NAMALWA (cell line): ENCODE measurements around the gene RUNX2.
A peak's percentile ranks its signal among the peaks of the same experiment; 100 is the strongest.

ENCODE experiments used
- DNase-seq: peaks from one replicate; pipeline ENCODE4 v3.0.0-alpha.2; 2015; ENCODE audit warnings: low spot score

Gene RUNX2

GRCh38 chr6:45514454-45515230, 186.5 kb downstream of the RUNX2 start:
- no peak for DNase-seq

GRCh38 chr6:45518013-45518720, 190.0 kb downstream of the RUNX2 start:
- no peak for DNase-seq

DNA sequence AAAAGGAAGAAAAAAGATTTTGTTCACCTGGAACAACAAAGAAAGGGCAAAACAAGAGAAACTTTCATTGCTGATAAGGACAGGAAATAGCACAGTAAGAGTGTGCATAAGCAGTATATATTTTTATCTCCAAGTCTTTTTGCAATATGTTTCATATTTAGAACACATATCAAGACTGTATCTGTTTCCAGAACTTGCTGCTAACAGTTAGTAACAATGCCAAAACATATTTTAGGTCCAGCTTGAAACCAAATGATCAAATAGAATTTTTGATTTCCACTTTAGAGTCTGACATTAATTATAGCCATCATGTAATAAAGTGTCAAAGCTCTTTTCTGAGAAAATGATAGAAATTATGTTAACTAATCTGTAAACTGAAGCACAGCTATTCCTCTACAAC, 193.1 kb downstream of the RUNX2 start:
- no peak for DNase-seq

GRCh38 chr6:45522486-45522885, 194.4 kb downstream of the RUNX2 start:
- no peak for DNase-seq

GRCh38 chr6:45527210-45527609, 199.1 kb downstream of the RUNX2 start:
- no peak for DNase-seq

DNA sequence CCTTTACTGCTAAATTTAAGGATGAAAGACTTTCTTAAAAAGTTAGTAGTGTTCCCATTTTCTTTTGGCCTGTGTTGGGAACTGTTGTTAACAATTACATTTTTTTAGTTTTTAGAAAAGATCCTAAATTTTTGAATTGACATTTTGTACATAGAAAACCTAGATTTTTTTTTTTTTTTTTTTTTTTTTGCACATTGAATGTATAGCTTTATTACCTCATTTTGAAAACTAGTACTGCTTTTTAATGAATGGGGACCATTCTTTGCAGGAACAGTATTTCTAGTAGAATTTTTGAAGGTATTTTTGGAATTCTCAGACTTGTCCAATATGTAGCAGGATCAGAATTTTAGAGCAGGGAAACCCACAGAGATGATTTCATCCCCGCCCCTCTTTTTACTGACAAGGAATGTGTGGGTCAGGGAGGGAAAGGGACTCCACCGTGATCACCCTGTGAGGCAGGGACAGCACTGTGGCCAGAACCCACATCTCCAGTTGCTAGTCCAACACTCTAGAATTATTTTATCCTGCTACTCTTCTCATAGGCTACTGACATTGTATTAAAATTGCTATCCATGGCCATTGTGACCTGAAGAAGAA, 204.0 kb downstream of the RUNX2 start:
- no peak for DNase-seq

- DNase-seq: no peak
Measured at GRCh38 chr6:45532721-45533210, 204.6 kb downstream of the RUNX2 start.

- DNase-seq: no peak
Measured at GRCh38 chr6:45533386-45533785, 205.3 kb downstream of the RUNX2 start.

GRCh38 chr6:45535933-45536332, 207.8 kb downstream of the RUNX2 start:
- no peak for DNase-seq

DNA sequence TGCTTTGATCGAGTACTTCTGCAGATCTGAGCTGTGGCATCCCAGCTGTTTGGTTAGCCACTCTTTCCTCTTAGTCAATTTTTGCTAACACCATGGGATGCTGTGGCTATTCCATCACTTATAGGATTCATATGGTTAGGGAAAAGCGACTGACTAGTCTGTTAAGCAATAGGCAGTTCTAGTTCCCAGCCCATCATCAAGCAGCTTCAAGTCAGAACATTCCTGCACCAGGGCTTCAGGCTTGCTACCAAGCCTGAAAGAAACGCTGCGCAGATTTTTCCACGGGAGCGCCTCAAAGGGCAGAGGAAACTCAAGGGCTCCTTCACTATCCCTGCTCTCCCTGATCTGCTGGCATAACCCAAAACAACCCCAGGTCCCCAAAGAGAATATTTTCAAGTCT, 209.4 kb downstream of the RUNX2 start:
- DNase-seq: no peak

DNA sequence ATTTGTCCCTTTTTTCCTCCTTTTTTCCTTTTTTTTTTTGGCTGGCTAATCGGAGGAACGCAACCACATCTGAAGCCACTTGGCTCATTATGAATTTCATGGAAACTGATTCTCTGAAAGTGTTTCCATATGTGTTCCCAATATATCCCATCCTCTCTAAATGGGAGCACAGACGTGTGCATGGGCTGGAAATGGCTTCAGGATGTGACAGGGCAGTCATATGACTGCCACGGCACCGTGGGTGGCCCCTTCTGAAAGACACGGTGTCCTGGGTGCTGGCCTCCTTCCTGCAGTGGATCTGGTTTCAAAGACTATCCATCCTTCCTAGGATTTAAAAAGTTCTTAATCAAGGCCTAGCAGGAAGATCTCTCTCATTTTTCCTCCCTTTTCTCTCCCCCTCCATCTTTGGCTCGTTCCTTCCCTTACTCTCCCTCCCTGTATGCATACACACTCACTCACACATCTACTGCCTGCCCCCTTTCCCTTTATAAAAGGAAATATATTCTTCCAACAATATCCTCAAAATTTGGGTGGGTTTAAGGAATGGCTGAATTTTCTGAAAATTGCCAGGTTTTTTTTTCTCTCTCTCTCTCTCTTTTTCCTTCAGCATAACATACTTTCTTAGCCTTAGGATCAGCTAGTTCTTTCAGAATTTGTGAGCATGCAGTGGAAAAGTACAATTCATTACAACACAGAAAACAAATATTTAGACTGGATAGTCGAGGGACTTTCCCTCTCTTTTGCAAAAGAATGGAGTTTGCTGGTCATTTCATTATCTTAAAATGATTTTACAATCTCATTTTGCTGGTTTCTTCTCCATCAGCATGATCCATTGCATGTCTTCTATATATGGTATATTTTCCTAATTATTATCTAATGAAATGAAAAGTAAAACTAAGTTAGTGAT, 210.8 kb downstream of the RUNX2 start:
- no peak for DNase-seq

GRCh38 chr6:45540375-45540920, 212.3 kb downstream of the RUNX2 start:
- no peak for DNase-seq

DNA sequence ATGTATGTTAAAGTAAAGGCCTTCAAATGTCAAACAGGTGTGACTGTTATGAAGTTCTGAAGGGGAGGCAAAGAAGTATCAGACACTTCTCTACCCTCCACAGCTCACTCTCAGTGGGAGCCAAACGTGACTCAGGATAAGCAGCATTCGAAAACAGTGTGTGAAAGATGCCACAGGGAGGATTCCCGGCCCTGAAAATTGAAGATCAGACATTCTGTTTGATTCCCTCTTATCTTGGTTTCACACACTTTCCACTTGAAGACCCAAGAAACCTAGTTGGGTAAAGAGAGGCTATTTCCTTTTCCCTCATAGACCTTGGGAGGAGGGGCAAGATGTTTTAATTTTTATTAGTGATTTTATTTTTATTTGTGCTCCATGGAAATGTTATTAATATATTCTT, 213.8 kb downstream of the RUNX2 start:
- DNase-seq: no peak

DNA sequence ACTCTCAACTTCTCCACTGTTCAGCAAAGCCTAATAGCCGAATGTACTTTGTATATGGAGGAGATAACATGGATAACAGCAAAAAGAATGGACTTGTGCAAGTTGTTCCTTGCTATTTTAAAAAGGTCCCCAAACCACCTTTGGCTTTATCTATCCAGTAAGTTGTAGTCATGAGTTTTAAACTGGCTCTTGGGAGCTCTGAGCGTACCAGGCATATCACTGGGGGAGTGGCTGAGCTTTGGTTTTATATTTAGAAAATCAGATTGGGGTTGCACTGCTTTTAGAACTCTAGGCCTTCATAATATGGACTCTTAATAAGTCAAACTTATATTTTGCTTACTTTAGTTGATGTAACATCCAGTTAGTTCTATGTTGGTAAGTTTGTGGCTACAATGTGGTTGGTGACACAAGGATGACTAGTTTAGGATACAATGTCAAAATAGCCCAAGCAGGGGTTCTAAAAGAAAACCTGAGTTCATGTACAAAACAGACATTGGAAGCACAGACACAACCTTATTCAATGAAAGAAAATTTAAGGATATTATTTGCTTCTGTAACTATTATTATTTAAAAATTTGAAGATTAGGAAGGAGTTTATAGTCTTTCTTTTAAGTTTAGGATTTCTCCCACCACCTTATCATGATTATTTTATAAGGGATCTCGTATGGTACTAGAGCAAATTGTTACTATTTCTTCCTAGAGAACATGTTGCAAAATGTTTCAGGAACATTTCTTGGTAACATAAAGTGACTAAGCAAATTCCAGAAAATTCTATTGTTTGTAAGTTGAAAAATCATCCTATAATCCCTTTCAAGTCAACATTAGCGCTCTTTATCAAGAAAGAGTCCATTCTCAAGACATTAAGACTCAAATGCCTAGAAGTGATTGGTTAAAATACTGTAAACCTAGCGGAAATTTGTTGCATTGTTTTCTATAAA, 215.4 kb downstream of the RUNX2 start:
- DNase-seq: no peak

DNA sequence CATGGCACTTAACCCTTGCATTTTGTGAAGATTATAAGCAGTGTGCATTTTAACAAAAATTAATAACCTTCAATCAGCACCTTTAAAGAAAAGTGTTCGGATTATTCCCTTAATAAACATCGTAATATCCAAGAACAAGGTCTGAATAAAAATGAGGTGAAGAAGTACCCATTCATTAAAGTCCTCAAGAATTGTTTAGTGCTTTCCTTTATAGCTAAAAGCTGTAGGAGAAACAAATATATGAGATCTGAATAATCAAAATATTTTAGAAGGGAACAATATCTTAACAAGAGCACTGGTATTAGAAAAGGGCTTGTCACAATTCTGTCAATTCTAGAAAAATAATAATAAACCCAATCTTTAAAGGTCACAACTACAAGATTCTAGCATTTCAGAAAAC, 217.3 kb downstream of the RUNX2 start:
- DNase-seq: no peak

GRCh38 chr6:45548657-45549515, 220.8 kb downstream of the RUNX2 start:
- DNase-seq: peak; percentile 61

DNA sequence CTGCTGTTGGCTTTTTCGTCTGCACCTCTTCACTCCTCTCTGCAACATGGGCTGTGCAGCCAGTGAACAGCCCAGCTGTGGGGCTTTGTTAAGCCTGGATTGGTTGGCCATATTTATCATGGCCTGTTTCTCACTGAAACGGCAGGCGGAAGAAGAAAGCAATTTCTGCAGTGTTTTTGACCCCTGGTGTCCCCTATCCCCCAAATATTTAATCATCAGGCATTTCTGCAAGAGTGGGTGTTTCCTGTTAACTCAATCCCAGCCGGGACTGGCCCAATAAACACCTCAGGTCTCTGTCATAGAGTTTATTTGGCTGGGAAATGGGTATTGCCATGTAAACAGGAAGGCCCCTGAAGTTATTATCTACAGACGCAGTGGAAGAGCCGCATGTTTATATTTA, 224.4 kb downstream of the RUNX2 start:
- DNase-seq: no peak

GRCh38 chr6:45553730-45554344, 225.7 kb downstream of the RUNX2 start:
- DNase-seq: no peak

GRCh38 chr6:45554591-45554990, 226.5 kb downstream of the RUNX2 start:
- no peak for DNase-seq
